Neuronal stem cell (in vitro differentiated cells): ENCODE results near the gene TMEM72.

Source experiments
- DNase-seq: peaks from one replicate; pipeline ENCODE4 v3.0.0-alpha.2; 2013; ENCODE audit warnings: low spot score
- H2AFZ ChIP-seq: one replicate; pipeline ENCODE4 v1.6.1; 2013; ENCODE audit warnings: mild to moderate bottlenecking, low read length, inconsistent platforms
- H2AK5ac ChIP-seq: 2 replicates; pipeline ENCODE4 v1.6.1; 2013; ENCODE audit warnings: low read depth, mild to moderate bottlenecking, inconsistent platforms, low read length, moderate library complexity, mixed read lengths
- H2BK120ac ChIP-seq: 2 replicates; pipeline ENCODE4 v1.6.1; 2013; ENCODE audit warnings: low read depth, mild to moderate bottlenecking, inconsistent platforms, low read length, moderate library complexity, mixed read lengths
- H2BK12ac ChIP-seq: one replicate; pipeline ENCODE4 v1.6.1; 2013; ENCODE audit warnings: low read length, inconsistent platforms
- H2BK15ac ChIP-seq: 2 replicates; pipeline ENCODE4 v1.6.1; 2013; ENCODE audit warnings: mild to moderate bottlenecking, low read length, inconsistent platforms, mixed read lengths
- H2BK5ac ChIP-seq: one replicate; pipeline ENCODE4 v1.6.1; 2013; ENCODE audit warnings: inconsistent platforms, mild to moderate bottlenecking, low read length, moderate library complexity
- H3K14ac ChIP-seq: one replicate; pipeline ENCODE4 v1.6.1; 2013; ENCODE audit warnings: low read length, inconsistent platforms
- H3K18ac ChIP-seq: 2 replicates; pipeline ENCODE4 v1.6.1; 2013; ENCODE audit warnings: low read length, inconsistent platforms
- H3K23ac ChIP-seq: 2 replicates; pipeline ENCODE4 v1.6.1; 2013; ENCODE audit warnings: low read depth, mild to moderate bottlenecking, mixed read lengths, low read length, inconsistent platforms; ENCODE audit not compliant: poor library complexity
- H3K27ac ChIP-seq: replicated peaks from 3 replicates; pipeline ENCODE4 v1.5.1; 2013; ENCODE audit warnings: low read length, inconsistent platforms
- H3K27me3 ChIP-seq, 3 experiments: 2 replicates each; pipeline ENCODE4 v1.6.1; 2013; ENCODE audit warnings: low read length in 3 of 3, mild to moderate bottlenecking in 2 of 3, inconsistent platforms in 1 of 3, low read depth in 1 of 3, mixed read lengths in 1 of 3, moderate library complexity in 1 of 3; ENCODE audit not compliant: control insufficient read depth in 3 of 3, insufficient read depth in 3 of 3
- H3K36me3 ChIP-seq, 2 donors: replicated peaks in 1 of 2; 2 replicates each; pipeline ENCODE4 v1.6.1; 2013; ENCODE audit warnings: low read length in 2 of 2; ENCODE audit not compliant: control insufficient read depth in 2 of 2, insufficient read depth in 2 of 2
- H3K4ac ChIP-seq: 2 replicates; pipeline ENCODE4 v1.6.1; 2013; ENCODE audit warnings: inconsistent platforms, mild to moderate bottlenecking, low read length, moderate library complexity
- H3K4me1 ChIP-seq, 2 donors: 1 replicate in 1 of 2; 2 replicates in 1 of 2; pipeline ENCODE4 v1.6.1; 2013; ENCODE audit warnings: low read length in 2 of 2, low read depth in 1 of 2; ENCODE audit not compliant: control insufficient read depth in 2 of 2, insufficient read depth in 1 of 2
- H3K4me2 ChIP-seq: one replicate; pipeline ENCODE4 v1.6.1; 2013; ENCODE audit warnings: mild to moderate bottlenecking, low read length, inconsistent platforms; ENCODE audit not compliant: insufficient read depth, poor library complexity, severe bottlenecking
- H3K4me3 ChIP-seq, 2 donors: 2 replicates each; pipeline ENCODE4 v1.5.1; 2013; ENCODE audit warnings: low read length in 2 of 2, mild to moderate bottlenecking in 2 of 2, inconsistent platforms in 1 of 2, moderate library complexity in 1 of 2
- H3K79me1 ChIP-seq: one replicate; pipeline ENCODE4 v1.6.1; 2013; ENCODE audit warnings: low read depth, mild to moderate bottlenecking, inconsistent platforms, low read length, moderate library complexity
- H3K9ac ChIP-seq: one replicate; pipeline ENCODE4 v1.6.1; 2013; ENCODE audit warnings: mild to moderate bottlenecking, low read depth, low read length, inconsistent platforms; ENCODE audit not compliant: poor library complexity
- H3K9me3 ChIP-seq, 2 donors: replicated peaks in 1 of 2; 2 replicates each; pipeline versions ENCODE3 to v1.6.1; 2013; ENCODE audit warnings: low read length in 2 of 2, mild to moderate bottlenecking in 2 of 2, inconsistent platforms in 1 of 2, low read depth in 1 of 2, mixed read lengths in 1 of 2, moderate library complexity in 1 of 2; ENCODE audit not compliant: control insufficient read depth in 2 of 2, insufficient read depth in 1 of 2
- H4K8ac ChIP-seq: one replicate; pipeline ENCODE4 v1.6.1; 2013; ENCODE audit warnings: low read depth, mild to moderate bottlenecking, inconsistent platforms, low read length, moderate library complexity
- H4K91ac ChIP-seq: one replicate; pipeline ENCODE4 v1.6.1; 2013; ENCODE audit warnings: low read length, low read depth, mild to moderate bottlenecking, inconsistent platforms; ENCODE audit not compliant: poor library complexity
- WGBS, 2 donors: extraction: QIAGEN DNeasy Blood & Tissue Kit; methylation state at CpG; one replicate each; pipeline ENCODE4 v1.1.7; 2013; ENCODE audit warnings: missing lambda C conversion rate in 2 of 2, mixed read lengths in 1 of 2; ENCODE audit not compliant: insufficient read length in 2 of 2, insufficient replicate concordance in 1 of 2; ENCODE audit errors: extremely low coverage in 2 of 2; 5-methylcytosine and 5-hydroxymethylcytosine counted together

The TMEM72 gene

GRCh38 chr10:44922021-44922420 lies 10.9 kb downstream of the TMEM72 start:
- no peak overlapping the region for H2AK5ac ChIP-seq
- H2BK5ac ChIP-seq, result no peak overlapping the region
- H3K4me3 ChIP-seq, result no peak overlapping the region
- DNase-seq, result no peak
- no peak overlapping the region for H2BK15ac ChIP-seq
- peaks cover 0 to 4% (median 0%) of the 10 kb centered on the region in 3 experiments for H3K27me3 ChIP-seq
- H3K9me3 ChIP-seq, result peaks cover 0 to 2% of the 10 kb centered on the region in 2 donors
- no peak overlapping the region for H3K18ac ChIP-seq
- no peak overlapping the region for H2AFZ ChIP-seq
- H3K36me3 ChIP-seq, result no peaks in the 10 kb centered on the region
- H3K4ac ChIP-seq, result no peak overlapping the region
- peaks cover 3 to 11% of the 10 kb centered on the region in 2 donors for H3K4me1 ChIP-seq
- no CpG with 5 or more reads among the region's 5 CpGs for WGBS, 2 donors
- no peak overlapping the region for H4K91ac ChIP-seq
- H3K9ac ChIP-seq, result no peak overlapping the region
- H4K8ac ChIP-seq, result no peak overlapping the region
- H3K27ac ChIP-seq, result no peak overlapping the region
- H2BK120ac ChIP-seq, result no peak overlapping the region
- H3K14ac ChIP-seq, result no peak overlapping the region
- no peak overlapping the region for H3K4me2 ChIP-seq
- H3K79me1 ChIP-seq, result no peaks in the 10 kb centered on the region
- H3K23ac ChIP-seq, result no peak overlapping the region
- H2BK12ac ChIP-seq, result no peak overlapping the region

GRCh38 chr10:44922796-44923545 lies 11.8 kb downstream of the TMEM72 start:
- Histone ChIP-seq H3K4me1 (peaks cover 3 to 11% of the 10 kb centered on the region in 2 donors), H3K9ac (no peak overlapping the region), H2BK12ac (no peak overlapping the region), H3K14ac (no peak overlapping the region), H3K23ac (no peak overlapping the region), H4K8ac (no peak overlapping the region), H2BK15ac (no peak overlapping the region), H3K27me3 (peaks cover 0 to 4% (median 0%) of the 10 kb centered on the region in 3 experiments), H3K4me3 (no peak overlapping the region), H3K9me3 (peaks cover 0 to 5% of the 10 kb centered on the region in 2 donors), H3K18ac (no peak overlapping the region), H4K91ac (no peak overlapping the region), H3K4ac (no peak overlapping the region), H3K4me2 (no peak overlapping the region), H2AFZ (no peak overlapping the region), H2BK5ac (no peak overlapping the region), H3K27ac (no peak overlapping the region), H3K36me3 (no peaks in the 10 kb centered on the region), H3K79me1 (no peaks in the 10 kb centered on the region), H2BK120ac (no peak overlapping the region), H2AK5ac (peak overlapping the region; percentile 91)
- WGBS, 2 donors, result no CpG with 5 or more reads among the region's 7 CpGs
- no peak for DNase-seq

DNA sequence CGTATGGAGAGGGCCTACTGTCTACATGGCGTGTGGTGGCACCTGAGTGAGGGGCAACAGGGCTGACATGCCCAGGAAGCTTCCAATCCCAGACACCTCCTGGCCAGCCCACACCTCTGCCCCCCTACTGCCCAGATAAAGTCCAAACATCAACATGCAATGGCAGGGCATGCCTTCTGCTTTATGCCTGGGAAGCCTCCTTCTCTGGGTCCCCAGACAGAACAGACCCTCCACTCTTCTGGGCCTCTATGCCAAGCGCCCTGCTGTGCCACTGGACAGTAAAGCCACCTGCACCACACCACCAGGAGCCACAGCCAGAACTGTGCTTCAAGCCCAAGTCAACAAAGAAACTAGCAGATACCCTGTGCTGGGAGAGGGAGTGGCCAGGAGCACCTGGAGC lies 12.5 kb downstream of the TMEM72 start:
- no CpG with 5 or more reads among the region's 3 CpGs for WGBS, 2 donors
- DNase-seq, result no peak
- H3K18ac ChIP-seq, result peak overlapping the region; percentile 37

GRCh38 chr10:44924261-44925040 lies 13.3 kb downstream of the TMEM72 start:
- H2BK12ac ChIP-seq, result peak overlapping the region; percentile 26
- H3K9ac ChIP-seq, result no peak overlapping the region
- no peak overlapping the region for H3K4ac ChIP-seq
- peak overlapping the region; percentile 6 for H3K23ac ChIP-seq
- H2AFZ ChIP-seq, result no peak overlapping the region
- H3K14ac ChIP-seq, result no peak overlapping the region
- H2BK5ac ChIP-seq, result no peak overlapping the region
- H2BK15ac ChIP-seq, result peak overlapping the region; percentile 89
- H3K27ac ChIP-seq, result no peak overlapping the region
- peak overlapping the region; percentile 78 for H2BK120ac ChIP-seq
- no peak overlapping the region for H3K4me2 ChIP-seq
- no peaks in the 10 kb centered on the region for H3K79me1 ChIP-seq
- H3K27me3 ChIP-seq, result peaks cover 0 to 3% (median 0%) of the 10 kb centered on the region in 3 experiments
- H2AK5ac ChIP-seq, result peak overlapping the region; percentile 91
- H3K9me3 ChIP-seq, result peaks cover 0 to 5% of the 10 kb centered on the region in 2 donors
- H3K4me1 ChIP-seq, result peaks cover 3 to 11% of the 10 kb centered on the region in 2 donors
- H4K91ac ChIP-seq, result no peak overlapping the region
- H3K18ac ChIP-seq, result peak overlapping the region; percentile 91
- H3K36me3 ChIP-seq, result no peaks in the 10 kb centered on the region
- WGBS, 2 donors, result no CpG with 5 or more reads among the region's 21 CpGs
- no peak overlapping the region for H4K8ac ChIP-seq
- H3K4me3 ChIP-seq, result no peak overlapping the region
- DNase-seq, result no peak

More for the DNA sequence above, 12.5 kb downstream of the TMEM72 start:
- no peak overlapping the region for H3K27ac ChIP-seq
- H3K4me3 ChIP-seq, result peak overlapping the region in 1 of 2 donors; percentile 4
- no peak overlapping the region for H3K4me2 ChIP-seq
- H3K79me1 ChIP-seq, result no peaks in the 10 kb centered on the region
- no peak overlapping the region for H2AFZ ChIP-seq
- peaks cover 0 to 4% (median 0%) of the 10 kb centered on the region in 3 experiments for H3K27me3 ChIP-seq
- no peak overlapping the region for H3K23ac ChIP-seq
- no peak overlapping the region for H3K4ac ChIP-seq
- no peak overlapping the region for H3K9ac ChIP-seq
- peaks cover 0 to 5% of the 10 kb centered on the region in 2 donors for H3K9me3 ChIP-seq
- no peak overlapping the region for H2BK12ac ChIP-seq
- peaks cover 3 to 11% of the 10 kb centered on the region in 2 donors for H3K4me1 ChIP-seq
- peak overlapping the region; percentile 91 for H2AK5ac ChIP-seq
- no peak overlapping the region for H2BK5ac ChIP-seq
- H4K91ac ChIP-seq, result no peak overlapping the region
- no peak overlapping the region for H2BK120ac ChIP-seq
- no peak overlapping the region for H4K8ac ChIP-seq
- H3K14ac ChIP-seq, result peak overlapping the region; percentile 25
- H3K36me3 ChIP-seq, result no peaks in the 10 kb centered on the region
- no peak overlapping the region for H2BK15ac ChIP-seq
